ENCODE results near the gene ADAMTS9. TPM values are rescaled to one million over a fixed set of nuclear protein-coding genes. Genes with fewer than 3 reads are reported as not detected.

The ADAMTS9 gene
- total RNA-seq, 4 donors from 2014 or later = 6.3 to 20.1 (median 13.0) TPM

DNA sequence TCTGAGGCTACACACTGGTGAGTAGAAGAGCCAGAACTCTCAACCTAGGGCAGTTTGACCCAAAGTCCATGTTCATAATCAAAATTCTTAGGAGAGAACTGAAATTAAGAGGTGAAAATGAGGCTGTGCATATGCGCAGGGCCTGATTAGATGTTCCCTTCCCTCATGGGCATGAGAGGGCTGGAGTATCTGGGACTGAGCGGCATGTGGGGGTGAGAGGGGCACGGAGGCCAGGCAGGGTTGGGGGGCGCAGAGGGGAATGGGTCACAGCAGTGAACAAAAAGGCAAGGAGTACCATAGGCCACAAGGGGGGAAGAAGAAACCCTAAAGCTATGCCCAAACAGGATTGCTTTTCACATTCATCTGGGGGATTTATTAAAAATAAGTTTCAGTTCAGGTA lies 31.3 kb downstream of the ADAMTS9 start:
- Histone ChIP-seq H3K27ac (no peak overlapping the region), H3K36me3 (no peaks in the 10 kb centered on the region), H3K4me1 (peaks cover 0 to 5% (median 0%) of the 10 kb centered on the region in 4 donors), H3K27me3 (no peaks in the 10 kb centered on the region), H3K4me3 (no peak overlapping the region), H3K9me3 (no peaks in the 10 kb centered on the region)
- DNase-seq = no peak
- intact Hi-C loops (cut with DNase I; ENCODE audit: low total_unique reads) = no loop called here
- in situ Hi-C loops (cut with MboI; ENCODE audit: low pct_ligation_motif_present in 1 of 4, low pct_unique_long_range_greater_than_20kb in 1 of 4, low sequenced_read_pairs in 3 of 4) = no loop called here
- 90 to 94% methylated on average over 4 of the region's 4 CpGs for WGBS, 2 donors (ENCODE audit: low coverage in 1 of 2)
- TF ChIP-seq EP300 (IDR thresholded peaks at IDR 0.05; ENCODE audit: low read depth) = no peak

DNA sequence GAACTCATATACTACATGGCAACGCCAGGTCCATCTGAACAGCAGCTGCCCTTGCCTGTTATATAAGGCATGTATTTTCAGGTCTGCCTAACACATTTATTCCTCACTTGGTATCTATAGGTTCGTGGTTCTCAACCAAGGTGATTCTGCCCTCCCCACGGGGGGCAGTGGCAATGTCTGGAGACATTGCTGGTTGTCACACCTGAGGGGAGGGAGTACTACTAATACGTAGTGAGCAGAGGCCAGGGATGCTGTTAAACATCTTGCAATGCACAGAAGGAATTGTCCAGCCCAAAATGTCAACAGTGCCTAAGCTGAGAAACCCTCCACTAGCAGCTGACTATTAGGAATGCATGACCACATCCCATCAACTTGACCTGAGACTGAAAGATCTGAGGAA lies 32.6 kb downstream of the ADAMTS9 start:
- intact Hi-C loops (cut with DNase I; ENCODE audit: low total_unique reads) (no loop called here), in situ Hi-C loops (cut with MboI; ENCODE audit: low pct_ligation_motif_present in 1 of 4, low pct_unique_long_range_greater_than_20kb in 1 of 4, low sequenced_read_pairs in 3 of 4) (no loop called here)
- H3K36me3 ChIP-seq = no peaks in the 10 kb centered on the region
- H3K4me1 ChIP-seq = peaks cover 0 to 13% (median 0%) of the 10 kb centered on the region in 4 donors
- H3K27me3 ChIP-seq = no peaks in the 10 kb centered on the region
- 82% methylated on average over 4 of the region's 4 CpGs; no CpG with 5 or more reads in 1 of the 2 donors for WGBS, 2 donors (ENCODE audit: low coverage in 1 of 2)
- no peak for DNase-seq
- no peak overlapping the region for H3K4me3 ChIP-seq
- H3K9me3 ChIP-seq = no peaks in the 10 kb centered on the region
- no peak overlapping the region for H3K27ac ChIP-seq
- TF ChIP-seq, protein P1, sequence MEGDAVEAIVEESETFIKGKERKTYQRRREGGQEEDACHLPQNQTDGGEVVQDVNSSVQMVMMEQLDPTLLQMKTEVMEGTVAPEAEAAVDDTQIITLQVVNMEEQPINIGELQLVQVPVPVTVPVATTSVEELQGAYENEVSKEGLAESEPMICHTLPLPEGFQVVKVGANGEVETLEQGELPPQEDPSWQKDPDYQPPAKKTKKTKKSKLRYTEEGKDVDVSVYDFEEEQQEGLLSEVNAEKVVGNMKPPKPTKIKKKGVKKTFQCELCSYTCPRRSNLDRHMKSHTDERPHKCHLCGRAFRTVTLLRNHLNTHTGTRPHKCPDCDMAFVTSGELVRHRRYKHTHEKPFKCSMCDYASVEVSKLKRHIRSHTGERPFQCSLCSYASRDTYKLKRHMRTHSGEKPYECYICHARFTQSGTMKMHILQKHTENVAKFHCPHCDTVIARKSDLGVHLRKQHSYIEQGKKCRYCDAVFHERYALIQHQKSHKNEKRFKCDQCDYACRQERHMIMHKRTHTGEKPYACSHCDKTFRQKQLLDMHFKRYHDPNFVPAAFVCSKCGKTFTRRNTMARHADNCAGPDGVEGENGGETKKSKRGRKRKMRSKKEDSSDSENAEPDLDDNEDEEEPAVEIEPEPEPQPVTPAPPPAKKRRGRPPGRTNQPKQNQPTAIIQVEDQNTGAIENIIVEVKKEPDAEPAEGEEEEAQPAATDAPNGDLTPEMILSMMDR (IDR thresholded peaks at IDR 0.05) = no peak
- no peak for TF ChIP-seq POLR2A (IDR thresholded peaks at IDR 0.05)
- TF ChIP-seq POLR2AphosphoS5 (IDR thresholded peaks at IDR 0.05) = no peak
- TF ChIP-seq EP300 (IDR thresholded peaks at IDR 0.05; ENCODE audit: low read depth) = no peak

DNA sequence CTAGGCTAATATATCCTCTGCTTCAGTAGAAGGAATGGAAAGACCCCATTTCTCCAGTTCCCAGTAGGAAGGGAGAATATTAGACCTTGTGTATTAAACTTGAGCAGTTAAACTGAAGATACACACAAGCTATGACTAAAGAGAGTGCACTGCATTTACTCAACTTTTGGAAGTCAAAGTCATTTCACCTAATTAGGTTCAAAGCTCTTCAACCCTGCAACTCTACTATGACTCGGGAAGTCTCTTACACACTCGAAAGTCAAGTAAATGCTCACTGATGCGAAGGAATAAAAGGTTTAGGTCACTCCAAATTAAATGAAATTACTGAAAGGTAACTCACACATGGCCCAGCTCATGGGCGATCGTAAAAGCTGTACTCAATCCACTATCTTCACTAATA lies 33.8 kb downstream of the ADAMTS9 start:
- no peaks in the 10 kb centered on the region for H3K27me3 ChIP-seq
- H3K4me3 ChIP-seq = no peak overlapping the region
- in situ Hi-C loops (cut with MboI; ENCODE audit: low pct_ligation_motif_present in 1 of 4, low pct_unique_long_range_greater_than_20kb in 1 of 4, low sequenced_read_pairs in 3 of 4) = no loop called here
- TF ChIP-seq EP300 (IDR thresholded peaks at IDR 0.05; ENCODE audit: low read depth) = no peak
- TF ChIP-seq POLR2AphosphoS5 (IDR thresholded peaks at IDR 0.05) = no peak
- TF ChIP-seq, protein P1 (IDR thresholded peaks at IDR 0.05) = no peak
- no peak for TF ChIP-seq POLR2A (IDR thresholded peaks at IDR 0.05)
- H3K9me3 ChIP-seq = no peaks in the 10 kb centered on the region
- intact Hi-C loops (cut with DNase I; ENCODE audit: low total_unique reads) = no loop called here
- DNase-seq = no peak
- H3K4me1 ChIP-seq = peaks cover 0 to 23% (median 3%) of the 10 kb centered on the region in 4 donors
- H3K27ac ChIP-seq = no peak overlapping the region
- H3K36me3 ChIP-seq = no peaks in the 10 kb centered on the region
- WGBS, 2 donors (ENCODE audit: low coverage in 1 of 2) = 92 to 94% methylated on average over 5 of the region's 5 CpGs

DNA sequence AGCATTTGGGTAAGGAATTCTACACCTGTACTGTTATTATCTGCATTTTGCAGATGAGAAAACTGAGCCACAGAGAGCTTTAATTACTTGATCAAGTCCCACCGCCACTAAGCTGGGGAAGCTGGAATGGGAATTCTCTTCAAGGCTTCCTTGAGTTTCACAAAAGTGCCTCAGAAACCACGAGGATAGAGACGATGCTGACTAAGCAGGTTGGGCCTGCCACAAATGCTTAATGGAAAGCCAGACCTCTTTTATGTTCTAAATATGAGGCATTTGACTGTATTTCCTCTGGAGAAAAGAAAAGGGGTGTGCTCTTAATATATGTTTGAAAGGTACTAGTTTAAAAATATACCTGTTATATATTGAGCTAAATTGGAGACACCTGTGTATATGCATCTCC lies 34.7 kb downstream of the ADAMTS9 start:
- WGBS, 2 donors (ENCODE audit: low coverage in 1 of 2) = 80 to 100% methylated on average over 3 of the region's 3 CpGs
- intact Hi-C loops (cut with DNase I; ENCODE audit: low total_unique reads) = no loop called here
- no peak for DNase-seq
- Histone ChIP-seq H3K4me1 (peaks cover 0 to 25% (median 3%) of the 10 kb centered on the region in 4 donors), H3K27me3 (no peaks in the 10 kb centered on the region), H3K4me3 (no peak overlapping the region), H3K9me3 (no peaks in the 10 kb centered on the region), H3K27ac (no peak overlapping the region), H3K36me3 (no peaks in the 10 kb centered on the region)
- in situ Hi-C loops (cut with MboI; ENCODE audit: low pct_ligation_motif_present in 1 of 4, low pct_unique_long_range_greater_than_20kb in 1 of 4, low sequenced_read_pairs in 3 of 4) = no loop called here
- TF ChIP-seq POLR2AphosphoS5 (IDR thresholded peaks at IDR 0.05) = no peak
- TF ChIP-seq, protein P1 (IDR thresholded peaks at IDR 0.05) = no peak
- no peak for TF ChIP-seq EP300 (IDR thresholded peaks at IDR 0.05; ENCODE audit: low read depth)
- no peak for TF ChIP-seq POLR2A (IDR thresholded peaks at IDR 0.05)

DNA sequence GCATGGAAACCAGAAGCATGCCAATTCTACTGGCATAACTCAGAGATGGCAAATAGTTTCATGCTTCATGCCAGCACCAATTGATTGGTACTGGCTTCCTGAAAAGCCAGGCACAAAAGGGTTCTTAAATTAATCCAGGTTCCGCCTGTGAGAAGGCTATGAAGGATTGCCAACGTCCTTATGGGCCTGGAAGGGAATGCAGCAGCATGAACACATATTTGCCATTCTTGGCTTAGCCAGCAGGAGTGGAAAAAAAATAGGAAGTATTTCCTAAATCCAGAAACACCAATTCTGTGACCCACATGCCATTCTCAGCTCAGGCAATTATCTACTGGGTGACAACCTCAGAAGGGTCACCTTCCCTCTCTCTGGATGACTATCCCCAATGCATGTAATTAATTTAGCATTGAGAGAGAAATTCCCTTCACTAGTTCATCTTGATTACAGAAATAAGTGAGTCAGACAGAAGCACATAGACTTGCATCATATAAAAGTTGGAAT lies 36.0 kb downstream of the ADAMTS9 start:
- Histone ChIP-seq H3K4me1 (peaks cover 0 to 25% (median 3%) of the 10 kb centered on the region in 4 donors), H3K9me3 (no peaks in the 10 kb centered on the region), H3K27ac (peak overlapping the region in 3 of 4 donors; percentile 25 to 43 (median 41)), H3K4me3 (no peak overlapping the region), H3K27me3 (no peaks in the 10 kb centered on the region), H3K36me3 (no peaks in the 10 kb centered on the region)
- intact Hi-C loops (cut with DNase I; ENCODE audit: low total_unique reads) (no loop called here), in situ Hi-C loops (cut with MboI; ENCODE audit: low pct_ligation_motif_present in 1 of 4, low pct_unique_long_range_greater_than_20kb in 1 of 4, low sequenced_read_pairs in 3 of 4) (no loop called here)
- no peak for DNase-seq
- WGBS, 2 donors (ENCODE audit: low coverage in 1 of 2) = 40 to 62% methylated on average over 1 to 2 of the region's 2 CpGs
- TF ChIP-seq, protein P1 (IDR thresholded peaks at IDR 0.05) = no peak
- no peak for TF ChIP-seq EP300 (IDR thresholded peaks at IDR 0.05; ENCODE audit: low read depth)
- TF ChIP-seq POLR2A (IDR thresholded peaks at IDR 0.05) = no peak
- TF ChIP-seq POLR2AphosphoS5 (IDR thresholded peaks at IDR 0.05) = no peak
